Thoracic aorta (tissue), 2 donors: ENCODE data around the gene ZNRF3. TPM values are rescaled to one million over a fixed set of nuclear protein-coding genes. Genes with fewer than 3 reads are reported as not detected.

Experiments
- ATAC-seq: fragments of 150-250 bp; one replicate; pipeline ENCODE4 v1.8.0; 2017; ENCODE audit warnings: low read depth; ENCODE audit not compliant: insufficient number of reproducible peaks, low FRiP score
- DNase-seq: peaks from one replicate; pipeline ENCODE4 v3.0.0-alpha.2; 2020; ENCODE audit warnings: low spot score
- H3K27ac ChIP-seq, 2 donors: fragments of 200-600 bp; sonication (generic); 1 replicate in 1 of 2; 2 replicates in 1 of 2; pipeline ENCODE4 v1.5.1; 2016; ENCODE audit warnings: mild to moderate bottlenecking in 2 of 2, moderate library complexity in 2 of 2
- H3K27me3 ChIP-seq: fragments of 200-600 bp; sonication (generic); replicated peaks from 2 replicates; pipeline ENCODE4 v1.6.0; 2016; ENCODE audit warnings: mild to moderate bottlenecking; ENCODE audit not compliant: insufficient read depth
- H3K36me3 ChIP-seq: fragments of 200-600 bp; sonication (generic); one replicate; pipeline ENCODE4 v1.5.1; 2016
- H3K4me1 ChIP-seq, 2 donors: fragments of 200-600 bp; sonication (generic); 1 replicate in 1 of 2; 2 replicates in 1 of 2; pipeline versions ENCODE4 v1.5.1 to v1.6.0; 2016; ENCODE audit warnings: low read depth in 2 of 2, mild to moderate bottlenecking in 1 of 2; ENCODE audit not compliant: control insufficient read depth in 1 of 2
- H3K4me3 ChIP-seq: fragments of 200-600 bp; sonication (generic); 2 replicates; pipeline ENCODE4 v1.5.1; 2016; ENCODE audit warnings: mild to moderate bottlenecking
- H3K9me3 ChIP-seq: fragments of 200-600 bp; sonication (generic); 2 replicates; pipeline ENCODE4 v1.5.1; 2016
- CTCF ChIP-seq: fragments of 200-600 bp; sonication (generic); IDR thresholded peaks from one replicate; pipeline ENCODE4 v1.5.1; 2019; ENCODE audit warnings: antibody characterized with exemption
- total RNA-seq, 2 donors: library from RNA; depleted of rRNA; stranded (reverse); fragments of >200 nt; gene quantifications; one replicate each; pipeline versions ENCODE4 v1.1.0 to v1.2.3, GENCODE V29; 2016

Gene ZNRF3
- total RNA-seq, 2 donors from 2014 or later, result 17.2 to 23.1 TPM

- TF ChIP-seq CTCF, result no peak
- Histone ChIP-seq H3K27ac (no peak overlapping the region), H3K9me3 (no peaks in the 10 kb centered on the region), H3K36me3 (no peaks in the 10 kb centered on the region), H3K27me3 (no peaks in the 10 kb centered on the region), H3K4me1 (peaks cover 9 to 31% of the 10 kb centered on the region in 2 donors), H3K4me3 (no peak overlapping the region)
- ATAC-seq (no peak), DNase-seq (no peak)
Observed at GRCh38 chr22:28995551-28995950, 112.2 kb downstream of the ZNRF3 start.

- TF ChIP-seq CTCF, result no peak
- Histone ChIP-seq H3K27ac (no peak overlapping the region), H3K9me3 (no peaks in the 10 kb centered on the region), H3K36me3 (no peaks in the 10 kb centered on the region), H3K4me3 (no peak overlapping the region), H3K27me3 (no peaks in the 10 kb centered on the region), H3K4me1 (peaks cover 9 to 39% of the 10 kb centered on the region in 2 donors)
- no peak for ATAC-seq
- DNase-seq, result no peak
Observed at GRCh38 chr22:28997342-28997741, 114.0 kb downstream of the ZNRF3 start.

- ATAC-seq (no peak), DNase-seq (no peak)
- H3K27me3 ChIP-seq, result no peaks in the 10 kb centered on the region
- no peaks in the 10 kb centered on the region for H3K36me3 ChIP-seq
- no peaks in the 10 kb centered on the region for H3K9me3 ChIP-seq
- H3K4me3 ChIP-seq, result no peak overlapping the region
- TF ChIP-seq CTCF, result no peak
- peaks cover 9 to 34% of the 10 kb centered on the region in 2 donors for H3K4me1 ChIP-seq
- H3K27ac ChIP-seq, result peak overlapping the region in 1 of 2 donors; percentile 3
Observed at GRCh38 chr22:28998681-28999080, 115.3 kb downstream of the ZNRF3 start.

- Histone ChIP-seq H3K27ac (peak overlapping the region; percentile 8 to 14), H3K4me3 (no peak overlapping the region), H3K27me3 (no peaks in the 10 kb centered on the region), H3K36me3 (no peaks in the 10 kb centered on the region), H3K4me1 (peaks cover 9 to 42% of the 10 kb centered on the region in 2 donors), H3K9me3 (no peaks in the 10 kb centered on the region)
- DNase-seq (no peak), ATAC-seq (no peak)
- TF ChIP-seq CTCF, result no peak
Observed at GRCh38 chr22:28999510-28999909, 116.1 kb downstream of the ZNRF3 start.

- H3K9me3 ChIP-seq, result no peaks in the 10 kb centered on the region
- no peak overlapping the region for H3K4me3 ChIP-seq
- TF ChIP-seq CTCF, result no peak
- no peaks in the 10 kb centered on the region for H3K27me3 ChIP-seq
- H3K4me1 ChIP-seq, result peaks cover 14 to 48% of the 10 kb centered on the region in 2 donors
- H3K27ac ChIP-seq, result peak overlapping the region; percentile 8 to 14
- no peak for ATAC-seq
- no peaks in the 10 kb centered on the region for H3K36me3 ChIP-seq
- no peak for DNase-seq
Observed at GRCh38 chr22:28999919-29000556, 116.7 kb downstream of the ZNRF3 start.
